Measurements from ENCODE around the gene PI4K2A.
"Not testable (repeated sequence)": the region's sequence is repeated elsewhere in the genome, so short reads cannot be mapped to it uniquely, and the experiment has no call there.

The PI4K2A gene

DNA sequence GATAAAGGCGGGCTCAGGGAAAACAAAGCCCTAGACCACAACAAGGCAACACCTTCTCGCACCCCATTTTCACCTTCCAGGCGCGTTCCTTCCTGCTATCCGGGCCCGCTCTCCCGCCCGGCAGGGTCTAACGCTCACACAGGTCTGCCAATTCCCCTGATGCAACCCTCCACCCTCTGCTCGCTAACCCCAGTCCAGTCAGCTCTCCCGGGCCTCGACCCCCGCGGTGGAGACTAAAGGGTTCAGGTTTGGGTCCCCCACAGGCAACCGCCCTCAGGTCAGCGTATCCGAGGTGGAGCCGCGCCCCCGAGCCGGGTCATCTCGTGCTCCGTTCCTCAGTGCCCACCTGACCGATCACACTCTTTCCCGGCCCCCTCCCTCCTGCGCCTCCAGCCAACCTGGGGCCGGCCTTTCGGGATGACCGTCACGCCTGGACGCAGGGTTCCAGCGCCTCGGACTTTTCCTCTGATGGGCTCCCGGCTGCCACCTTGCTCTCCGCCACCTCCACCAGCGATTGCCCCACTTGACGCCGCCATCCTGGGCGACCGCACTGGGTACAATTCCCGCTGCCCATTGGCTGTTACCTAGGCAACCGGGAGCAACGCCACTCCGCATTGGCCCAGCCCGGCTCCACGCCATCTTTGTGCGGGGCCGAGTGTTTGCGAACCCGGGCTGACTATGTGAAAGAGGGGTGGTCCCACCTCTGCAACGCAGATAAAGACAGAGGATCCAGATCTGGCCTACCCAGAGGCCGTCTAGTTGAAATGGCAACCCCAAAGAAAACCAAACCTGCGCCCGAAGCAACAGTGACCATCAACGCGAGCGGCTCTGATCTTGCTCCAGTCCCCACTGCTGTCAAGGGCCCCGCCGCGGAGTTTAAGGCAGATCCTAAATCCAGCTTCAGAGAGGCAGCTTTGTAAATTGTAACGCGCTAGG is 7.3 kb upstream of the PI4K2A start, which contains the start of gene MORN4:
Gene MORN4 (minus strand): TSS at position 552 of the 936 bp plus-strand sequence. CDS start 13,847 bp downstream, outside the sequence.
- peak; percentile 88 for DNase-seq (ENCODE audit: insufficient read length)
- FAIRE-seq = peak; percentile 97
- no peak for TF ChIP-seq POLR2AphosphoS5 (IDR thresholded peaks at IDR 0.05; ENCODE audit: low read depth, low read length)
- TF ChIP-seq POLR2A (IDR thresholded peaks at IDR 0.05; ENCODE audit: low read depth, low read length) = peak; percentile 51; the same call in 1 of the 2 replicates
- peak; percentile 57; the same call in 1 of the 2 replicates for TF ChIP-seq TAF1 (IDR thresholded peaks at IDR 0.05; ENCODE audit: borderline replicate concordance, low read depth, low read length)

DNA sequence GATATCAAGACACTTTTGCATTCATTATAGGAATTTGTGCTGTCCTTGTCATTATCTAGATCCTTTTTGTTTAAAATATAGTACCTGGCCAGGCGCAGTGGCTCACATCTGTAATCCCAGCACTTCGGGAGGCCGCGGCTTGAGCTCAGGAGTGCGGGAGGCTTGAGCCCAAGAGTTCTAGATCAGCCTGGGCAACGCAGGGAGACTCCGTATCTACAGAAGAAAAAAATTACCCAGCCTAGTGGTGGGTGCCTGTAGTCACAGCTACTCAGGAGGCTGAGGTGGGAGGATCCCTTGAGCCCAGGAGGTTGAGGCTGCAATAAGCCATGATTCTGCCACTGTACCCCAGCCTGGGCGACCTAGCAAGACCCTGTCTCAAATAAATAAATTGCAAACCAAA is 6.5 kb upstream of the PI4K2A start:
- no peak for FAIRE-seq
- TF ChIP-seq POLR2A (IDR thresholded peaks at IDR 0.05; ENCODE audit: low read depth, low read length) (no peak), TAF1 (IDR thresholded peaks at IDR 0.05; ENCODE audit: borderline replicate concordance, low read depth, low read length) (no peak), POLR2AphosphoS5 (IDR thresholded peaks at IDR 0.05; ENCODE audit: low read depth, low read length) (no peak)
- DNase-seq (ENCODE audit: insufficient read length) = no peak

DNA sequence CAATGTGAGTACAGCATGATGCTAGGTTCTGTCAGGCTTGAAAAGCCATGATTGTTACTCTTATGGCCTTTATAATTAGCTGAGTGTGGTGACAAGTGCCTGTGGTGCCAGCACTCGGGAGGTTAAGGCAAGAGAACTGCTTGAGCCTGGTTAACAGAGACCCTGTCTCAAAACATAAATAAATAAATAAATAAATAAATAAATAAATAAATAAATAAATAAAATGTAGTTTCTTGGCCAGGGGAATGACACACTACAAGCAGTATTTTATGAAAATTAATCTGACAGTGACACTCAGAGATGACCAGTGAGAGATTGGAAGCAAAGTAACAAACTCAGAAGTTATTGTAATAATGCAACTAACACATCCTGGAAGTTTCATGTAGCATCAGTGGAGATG is 4.9 kb upstream of the PI4K2A start:
- no peak for TF ChIP-seq TAF1 (IDR thresholded peaks at IDR 0.05; ENCODE audit: borderline replicate concordance, low read depth, low read length)
- no peak for TF ChIP-seq POLR2A (IDR thresholded peaks at IDR 0.05; ENCODE audit: low read depth, low read length)
- no peak for TF ChIP-seq POLR2AphosphoS5 (IDR thresholded peaks at IDR 0.05; ENCODE audit: low read depth, low read length)
- DNase-seq (ENCODE audit: insufficient read length) = no peak
- FAIRE-seq = no peak

DNA sequence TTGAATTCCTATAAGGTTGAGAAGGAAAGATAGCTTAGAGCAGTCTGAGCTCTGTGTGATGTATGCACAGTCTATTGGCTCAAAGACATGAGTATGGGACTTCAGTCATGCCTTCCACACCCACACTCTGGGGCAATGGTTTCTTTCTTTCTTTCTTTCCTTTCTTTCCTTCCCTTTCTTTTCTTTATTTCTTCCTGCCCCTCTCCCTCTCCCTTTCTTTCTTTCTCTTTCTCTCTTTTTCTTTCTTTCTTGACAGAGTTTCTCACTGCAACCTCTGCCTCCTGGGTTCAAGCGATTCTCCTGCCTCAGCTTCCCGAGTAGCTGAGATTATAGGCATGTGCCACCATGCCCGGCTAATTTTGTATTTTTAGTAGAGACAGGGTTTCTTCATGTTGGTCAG is 1.4 kb upstream of the PI4K2A start:
- FAIRE-seq; DNase-seq (ENCODE audit: insufficient read length): not testable (repeated sequence)

DNA sequence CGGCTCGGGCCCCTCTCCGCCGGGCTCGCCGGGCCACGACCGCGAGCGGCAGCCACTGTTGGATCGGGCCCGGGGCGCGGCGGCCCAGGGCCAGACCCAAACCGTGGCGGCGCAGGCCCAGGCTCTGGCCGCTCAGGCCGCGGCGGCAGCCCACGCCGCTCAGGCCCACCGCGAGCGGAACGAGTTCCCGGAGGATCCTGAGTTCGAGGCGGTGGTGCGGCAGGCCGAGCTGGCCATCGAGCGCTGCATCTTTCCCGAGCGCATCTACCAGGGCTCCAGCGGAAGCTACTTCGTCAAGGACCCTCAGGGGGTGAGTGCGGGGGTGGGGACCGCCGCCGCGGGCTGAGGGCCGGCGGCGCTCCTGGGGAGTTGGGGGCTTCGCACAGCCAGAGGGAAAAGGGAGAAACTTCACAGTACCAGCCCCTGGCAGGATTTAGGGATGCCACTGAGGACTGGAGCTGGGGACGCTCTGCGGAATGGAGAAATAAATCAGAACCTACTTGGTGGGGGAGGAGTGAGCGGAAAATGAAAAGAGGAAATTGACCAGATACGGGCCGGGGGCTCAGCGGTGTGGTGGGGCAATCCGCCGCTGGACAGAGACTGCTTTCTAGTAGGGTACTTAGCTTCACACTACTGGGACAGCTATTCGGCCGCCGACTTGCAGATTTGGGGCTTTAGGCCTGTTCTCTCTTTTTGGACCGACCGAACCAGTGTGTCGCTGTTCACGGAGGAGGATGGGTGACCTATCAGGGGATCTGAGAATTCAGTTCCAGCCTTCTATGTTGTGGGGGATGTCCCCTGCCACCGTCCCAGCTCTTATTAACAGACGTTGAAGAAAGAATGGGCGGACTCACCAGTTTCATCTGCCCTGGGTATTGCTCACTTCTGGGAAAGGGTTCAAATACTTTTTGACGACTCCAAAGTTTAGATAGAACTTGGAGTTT is 669 bp downstream of the PI4K2A start:
- peak; percentile 37 for DNase-seq (ENCODE audit: insufficient read length)
- TF ChIP-seq POLR2AphosphoS5 (IDR thresholded peaks at IDR 0.05; ENCODE audit: low read depth, low read length) = peak; percentile 11; the same call in 1 of the 2 replicates
- TF ChIP-seq POLR2A (IDR thresholded peaks at IDR 0.05; ENCODE audit: low read depth, low read length) = no peak
- no peak for TF ChIP-seq TAF1 (IDR thresholded peaks at IDR 0.05; ENCODE audit: borderline replicate concordance, low read depth, low read length)
- peak; percentile 58 for FAIRE-seq

DNA sequence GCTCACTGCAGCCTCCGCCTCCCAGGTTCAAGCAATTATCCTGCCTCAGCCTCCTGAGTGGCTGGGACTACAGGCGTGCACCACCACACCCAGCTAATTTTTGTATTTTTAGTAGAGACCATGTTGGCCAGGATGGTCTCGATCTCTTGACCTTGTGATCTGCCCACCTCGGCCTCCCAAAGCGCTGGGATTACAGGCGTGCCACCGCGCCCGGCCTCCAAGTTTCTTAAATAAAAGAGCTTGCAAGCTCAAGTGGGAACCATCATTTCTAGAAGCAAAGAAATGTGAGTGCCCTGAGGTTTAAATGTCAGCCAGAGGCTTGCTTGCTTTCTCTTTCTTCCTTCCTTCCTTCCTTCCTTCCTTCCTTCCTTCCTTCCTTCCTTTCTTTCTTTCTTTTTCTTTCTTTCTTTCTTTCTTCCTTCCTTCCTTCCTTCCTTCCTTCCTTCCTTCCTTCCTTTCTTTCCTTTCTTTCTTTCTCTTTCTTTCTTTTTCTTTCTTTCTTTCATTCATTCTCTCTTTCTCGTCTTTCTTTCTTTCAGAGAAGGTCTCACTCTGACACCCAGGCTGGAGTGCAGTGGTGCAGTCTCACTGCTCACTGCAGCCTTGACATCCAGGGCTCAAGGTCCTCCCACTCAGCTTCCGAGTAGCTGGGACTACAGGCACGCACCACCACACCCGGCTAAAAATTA is 2.1 kb downstream of the PI4K2A start:
- DNase-seq (ENCODE audit: insufficient read length); FAIRE-seq: not testable (repeated sequence)

DNA sequence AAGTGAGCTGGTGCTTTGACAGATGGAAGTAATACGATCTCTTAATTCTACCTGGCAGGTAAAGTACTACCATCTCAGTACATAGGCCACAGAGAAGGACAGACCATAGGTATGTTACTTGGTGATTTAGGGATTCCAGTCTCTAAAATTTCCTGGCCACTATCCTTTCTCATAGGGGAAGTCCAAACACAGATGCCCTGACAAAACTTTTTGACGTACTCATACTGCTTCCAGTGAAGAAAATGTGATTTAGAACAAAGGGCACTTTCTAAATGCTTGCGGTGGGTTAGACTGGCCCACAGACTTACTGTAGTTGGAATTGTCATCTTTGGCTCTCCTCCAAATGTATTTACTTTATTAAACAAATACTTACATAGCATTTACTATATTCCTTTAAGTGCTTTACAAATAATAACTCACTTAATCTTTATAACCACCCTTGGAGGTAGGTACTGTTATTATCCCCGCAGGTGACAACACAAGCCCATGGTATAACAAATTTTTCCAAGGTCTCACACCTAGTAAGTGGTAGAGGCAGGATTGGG is 3.0 kb downstream of the PI4K2A start:
- FAIRE-seq = no peak

DNA sequence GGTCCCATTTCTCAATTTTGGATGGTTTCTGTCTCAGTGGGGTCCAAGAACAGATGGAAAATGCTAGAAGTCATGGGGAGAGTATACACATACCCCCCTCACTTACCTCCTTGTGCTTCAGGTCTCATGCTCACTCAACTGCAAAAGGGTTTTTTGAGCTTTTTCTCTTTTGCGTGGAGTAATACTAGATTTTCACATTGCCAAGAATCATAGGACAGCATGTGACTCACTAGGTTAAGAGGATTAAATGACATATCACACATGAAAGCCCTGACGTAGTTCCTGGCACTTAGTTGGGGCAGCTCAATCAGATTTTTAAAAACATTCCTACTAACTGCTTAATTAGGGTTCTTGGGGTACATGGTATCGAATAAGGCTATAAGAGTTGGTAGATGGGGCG is 4.5 kb downstream of the PI4K2A start:
- TF ChIP-seq POLR2AphosphoS5 (IDR thresholded peaks at IDR 0.05; ENCODE audit: low read depth, low read length) (no peak), TAF1 (IDR thresholded peaks at IDR 0.05; ENCODE audit: borderline replicate concordance, low read depth, low read length) (no peak), POLR2A (IDR thresholded peaks at IDR 0.05; ENCODE audit: low read depth, low read length) (no peak)
- FAIRE-seq (no peak), DNase-seq (ENCODE audit: insufficient read length) (no peak)

More for the DNA sequence above, 3.0 kb downstream of the PI4K2A start:
- TF ChIP-seq POLR2A (IDR thresholded peaks at IDR 0.05; ENCODE audit: low read depth, low read length) (no peak), POLR2AphosphoS5 (IDR thresholded peaks at IDR 0.05; ENCODE audit: low read depth, low read length) (no peak), TAF1 (IDR thresholded peaks at IDR 0.05; ENCODE audit: borderline replicate concordance, low read depth, low read length) (no peak)
- no peak for DNase-seq (ENCODE audit: insufficient read length)

DNA sequence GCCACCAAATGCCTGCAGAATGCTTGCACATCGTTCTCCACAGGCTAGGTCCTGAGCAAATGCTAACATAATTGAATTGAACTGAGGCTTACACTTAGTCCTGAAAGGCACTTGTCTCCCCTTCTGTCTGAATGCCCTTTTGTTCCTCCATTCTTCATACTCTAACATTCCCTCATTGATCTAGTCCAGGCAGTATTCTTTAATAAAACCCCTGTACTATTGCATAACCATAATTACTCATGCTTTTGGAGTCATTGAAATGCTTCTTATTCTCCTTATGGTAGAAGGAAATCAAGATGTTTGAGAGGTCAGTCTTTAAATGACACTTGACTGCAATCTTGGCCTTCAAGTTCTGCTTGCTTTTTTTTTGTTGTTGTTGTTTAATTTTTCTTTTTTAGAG is 7.1 kb downstream of the PI4K2A start:
- no peak for TF ChIP-seq POLR2AphosphoS5 (IDR thresholded peaks at IDR 0.05; ENCODE audit: low read depth, low read length)
- no peak for TF ChIP-seq TAF1 (IDR thresholded peaks at IDR 0.05; ENCODE audit: borderline replicate concordance, low read depth, low read length)
- no peak for TF ChIP-seq POLR2A (IDR thresholded peaks at IDR 0.05; ENCODE audit: low read depth, low read length)
- DNase-seq (ENCODE audit: insufficient read length) (no peak), FAIRE-seq (no peak)

DNA sequence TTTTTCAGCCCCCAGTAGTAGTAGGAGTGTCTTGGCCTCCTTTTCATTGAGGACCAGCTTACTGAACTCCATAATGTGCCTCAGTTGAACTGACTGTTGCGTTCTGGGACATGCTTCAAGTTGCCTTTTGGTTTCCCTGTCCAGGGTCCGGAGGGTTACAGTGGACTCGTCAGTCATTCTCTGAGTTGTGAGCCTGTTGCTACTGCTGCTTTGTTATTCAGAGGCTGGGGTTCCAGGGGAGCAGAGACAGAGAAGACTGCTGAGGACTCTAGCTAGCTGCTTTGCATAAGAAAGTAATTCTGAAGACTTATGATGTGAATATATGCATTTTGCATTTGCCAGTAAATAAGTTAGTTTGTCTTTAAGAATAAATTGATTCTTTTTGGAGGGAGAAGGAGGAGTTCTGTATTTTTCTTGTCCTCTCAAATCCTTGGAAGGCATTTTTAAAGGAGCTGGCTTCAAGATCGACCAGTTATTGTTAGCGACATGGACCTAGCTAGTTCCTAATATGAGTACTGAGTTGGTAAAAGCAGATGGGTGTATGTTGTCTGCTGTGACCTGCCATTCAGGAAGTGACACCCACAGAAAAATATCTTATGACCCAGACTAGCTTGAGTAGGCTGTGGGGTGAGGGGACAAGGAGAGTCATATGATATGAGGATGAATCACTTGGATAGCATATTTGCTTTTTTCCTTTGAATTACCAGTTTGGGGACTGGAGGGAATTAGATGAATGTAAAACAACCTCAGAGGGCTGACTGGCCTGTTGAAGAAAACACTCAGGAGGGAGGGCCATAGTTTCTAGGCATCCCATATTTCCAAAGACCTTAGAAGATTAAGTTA is 8.3 kb downstream of the PI4K2A start:
- TF ChIP-seq TAF1 (IDR thresholded peaks at IDR 0.05; ENCODE audit: borderline replicate concordance, low read depth, low read length) (no peak), POLR2A (IDR thresholded peaks at IDR 0.05; ENCODE audit: low read depth, low read length) (peak; percentile 47), POLR2AphosphoS5 (IDR thresholded peaks at IDR 0.05; ENCODE audit: low read depth, low read length) (no peak)
- DNase-seq (ENCODE audit: insufficient read length) (peak; percentile 42), FAIRE-seq (peak; percentile 81)

DNA sequence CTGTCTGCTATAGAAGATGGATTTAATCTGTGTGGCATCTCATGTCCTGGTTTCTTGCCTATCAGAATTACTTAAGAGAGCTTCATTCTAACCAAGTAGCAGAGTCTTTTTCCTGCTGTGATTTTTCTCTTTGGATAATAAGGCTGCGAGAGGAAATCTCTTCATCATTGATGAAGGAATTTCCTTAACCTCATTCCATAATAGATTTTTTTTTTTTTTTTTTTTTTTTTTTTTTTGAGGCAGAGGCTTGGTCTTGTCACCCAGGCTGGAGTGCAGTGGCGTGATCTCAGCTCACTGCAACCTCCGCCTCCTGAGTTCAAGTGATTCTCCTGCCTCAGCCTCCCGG is 8.9 kb downstream of the PI4K2A start:
- not testable (repeated sequence) for DNase-seq (ENCODE audit: insufficient read length); FAIRE-seq
